Progenitor cell of endocrine pancreas (in vitro differentiated cells): Measurements from ENCODE around the gene SIRT3. TPM values are rescaled to one million over a fixed set of nuclear protein-coding genes. Genes with fewer than 3 reads are reported as not detected.
A peak's percentile ranks its signal among the peaks of the same experiment; 100 is the strongest.
"Not testable (repeated sequence)": the region's sequence is repeated elsewhere in the genome, so short reads cannot be mapped to it uniquely, and the experiment has no call there.

Experiments used
- DNase-seq: peaks from one replicate; pipeline ENCODE4 v3.0.0; 2021; ENCODE audit warnings: low spot score; ENCODE audit not compliant: unreplicated experiment
- H3K27ac Mint-ChIP-seq: 2 replicates; pipeline ENCODE4 v1.8.0; 2021; ENCODE audit warnings: mild to moderate bottlenecking, moderate library complexity, mixed read lengths
- H3K27me3 Mint-ChIP-seq: 2 replicates; pipeline ENCODE4 v1.8.0; 2021; ENCODE audit warnings: mixed read lengths
- H3K36me3 Mint-ChIP-seq: 2 replicates; pipeline ENCODE4 v1.8.0; 2022; ENCODE audit warnings: mixed read lengths; ENCODE audit not compliant: insufficient read depth
- H3K4me1 Mint-ChIP-seq: 2 replicates; pipeline ENCODE4 v1.8.0; 2021; ENCODE audit warnings: low read depth, mixed read lengths
- H3K4me3 Mint-ChIP-seq: 2 replicates; pipeline ENCODE4 v1.8.0; 2021; ENCODE audit warnings: low read depth, mild to moderate bottlenecking, moderate library complexity, mixed read lengths
- H3K9me3 Mint-ChIP-seq: 2 replicates; pipeline ENCODE4 v1.8.0; 2021; ENCODE audit warnings: low read depth, mixed read lengths
- CTCF ChIP-seq: fragments of 200-600 bp; sonication (generic); IDR thresholded peaks from one replicate; pipeline ENCODE4 v1.5.0; 2021; ENCODE audit warnings: antibody characterized with exemption, mild to moderate bottlenecking; ENCODE audit not compliant: unreplicated experiment
- total RNA-seq: library from RNA; stranded (reverse); gene quantifications from 2 replicates; pipeline ENCODE4 v1.2.1, GENCODE V29; 2021

Gene SIRT3
- total RNA-seq, 1 donor from 2014 or later = 27.0 TPM

GRCh38 chr11:191490-192478 lies 44.4 kb downstream of the SIRT3 start:
- H3K27ac Mint-ChIP-seq, H3K4me3 Mint-ChIP-seq, H3K9me3 Mint-ChIP-seq, DNase-seq, H3K4me1 Mint-ChIP-seq, H3K27me3 Mint-ChIP-seq, H3K36me3 Mint-ChIP-seq: not testable (repeated sequence)
- TF ChIP-seq CTCF = peak; percentile 34

DNA sequence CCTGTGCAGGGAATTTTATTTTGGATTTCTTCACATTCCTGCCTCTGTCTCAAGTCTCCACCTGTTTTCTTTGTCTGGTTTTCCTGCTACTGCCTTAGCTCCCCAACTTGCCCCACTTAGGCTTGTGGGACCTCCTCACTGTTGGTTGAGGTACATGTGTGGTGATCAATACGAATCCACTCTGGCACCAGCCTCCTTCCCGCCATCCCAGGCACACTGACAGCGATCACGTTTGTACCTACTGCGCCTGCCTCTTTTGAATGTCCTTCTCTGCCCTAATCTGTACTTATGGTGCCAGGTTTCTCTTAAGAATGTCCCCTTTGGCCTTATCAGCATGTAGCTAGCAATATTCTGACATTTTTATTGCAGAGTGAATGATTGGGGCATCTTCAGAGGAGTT lies 45.6 kb downstream of the SIRT3 start:
- H3K4me3 Mint-ChIP-seq, H3K27me3 Mint-ChIP-seq, DNase-seq, H3K36me3 Mint-ChIP-seq, H3K27ac Mint-ChIP-seq, H3K4me1 Mint-ChIP-seq, H3K9me3 Mint-ChIP-seq: not testable (repeated sequence)

DNA sequence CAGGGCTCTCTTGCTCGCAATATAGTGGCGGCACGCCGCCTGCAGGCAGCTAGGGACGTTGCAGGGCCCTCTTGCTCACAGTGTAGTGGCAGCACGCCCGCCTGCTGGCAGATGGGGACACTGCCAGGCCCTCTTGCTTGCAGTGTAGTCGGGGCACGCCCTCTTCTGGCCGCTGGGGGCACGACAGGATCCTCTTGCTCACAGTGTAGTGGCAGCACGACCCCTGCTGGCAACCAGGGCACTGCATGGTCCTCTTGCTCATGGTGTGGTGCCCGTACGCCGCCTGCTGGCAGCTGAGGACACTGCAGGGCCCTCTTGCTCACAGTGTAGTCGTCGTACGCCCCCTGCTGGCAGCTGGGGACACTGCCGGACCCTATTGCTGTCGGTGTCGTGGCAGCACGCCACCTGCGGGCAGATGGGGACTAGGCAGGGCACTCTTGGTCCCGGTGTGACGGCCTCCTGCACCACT lies 46.3 kb downstream of the SIRT3 start:
- H3K27me3 Mint-ChIP-seq, H3K9me3 Mint-ChIP-seq, H3K4me3 Mint-ChIP-seq, DNase-seq, H3K27ac Mint-ChIP-seq, H3K4me1 Mint-ChIP-seq, H3K36me3 Mint-ChIP-seq: not testable (repeated sequence)
- peak; percentile 10 for TF ChIP-seq CTCF

DNA sequence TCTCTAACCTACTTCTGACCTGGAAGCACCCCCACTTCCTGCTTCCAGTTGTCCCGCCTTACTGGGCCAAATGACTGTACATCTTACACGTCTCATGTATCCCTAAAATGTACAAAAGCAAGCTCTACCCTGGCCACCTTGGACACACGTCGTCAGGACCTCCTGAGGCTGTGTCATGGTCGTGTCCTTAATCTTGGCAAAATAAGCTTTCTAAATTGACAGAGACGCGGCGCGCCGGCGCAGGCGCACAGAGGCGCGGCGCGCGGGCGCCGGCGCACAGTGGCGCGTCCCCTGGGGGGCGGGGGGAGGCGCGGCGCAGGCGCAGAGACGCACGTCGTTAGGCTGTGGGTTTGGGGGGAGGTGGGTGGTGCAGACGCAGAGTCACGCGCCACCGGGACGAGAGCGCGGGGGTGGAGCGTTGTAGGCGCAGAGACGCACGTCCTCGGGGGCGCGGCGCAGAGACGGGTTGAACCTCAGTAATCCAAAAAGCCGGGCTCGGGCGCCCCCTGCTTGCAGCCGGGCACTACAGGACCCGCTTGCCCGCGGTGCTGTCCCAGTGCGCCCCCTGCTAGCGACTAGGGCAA lies 46.9 kb downstream of the SIRT3 start:
- H3K4me3 Mint-ChIP-seq, H3K27me3 Mint-ChIP-seq, DNase-seq, H3K27ac Mint-ChIP-seq, H3K36me3 Mint-ChIP-seq, H3K4me1 Mint-ChIP-seq, H3K9me3 Mint-ChIP-seq: not testable (repeated sequence)

DNA sequence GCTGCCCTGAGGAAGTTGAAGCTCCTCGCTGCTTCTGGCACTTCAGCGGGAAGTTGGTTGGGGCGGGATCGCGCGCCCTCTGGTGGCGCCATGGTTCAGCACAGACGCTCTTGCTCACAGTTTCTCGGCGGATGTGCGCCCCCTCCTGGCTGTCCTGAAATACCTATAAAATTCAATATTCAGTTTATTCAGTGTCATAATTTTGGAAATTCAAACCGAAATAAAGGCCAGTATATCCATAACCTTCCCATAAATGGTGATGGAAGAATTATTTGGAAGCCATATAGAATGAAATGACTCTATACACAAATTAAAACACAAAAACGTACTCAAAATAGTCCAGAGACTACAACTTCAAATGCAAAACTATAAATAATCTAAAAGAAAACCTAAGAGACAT lies 55.9 kb downstream of the SIRT3 start:
- TF ChIP-seq CTCF = peak; percentile 26
- H3K36me3 Mint-ChIP-seq, H3K4me1 Mint-ChIP-seq, H3K27ac Mint-ChIP-seq, H3K27me3 Mint-ChIP-seq, DNase-seq, H3K9me3 Mint-ChIP-seq, H3K4me3 Mint-ChIP-seq: not testable (repeated sequence)

Other genes starting within 250 kb of the SIRT3 start
- gene SCGB1C1, start 43.3 kb downstream of the SIRT3 start, total RNA-seq = not detected in 2 replicates
- 46.9 and 49.6 TPM in 2 replicates for gene BET1L, start 28.9 kb downstream of the SIRT3 start, total RNA-seq
- 83.7 and 88.0 TPM in 2 replicates for gene RIC8A, start 28.6 kb downstream of the SIRT3 start, total RNA-seq
- 100 and 103 TPM in 2 replicates for gene PSMD13, start 634 bp upstream of the SIRT3 start, total RNA-seq
- not detected in 2 replicates for gene NLRP6, start 42.1 kb upstream of the SIRT3 start, total RNA-seq
- 67.0 and 74.7 TPM in 2 replicates for gene PGGHG, start 52.8 kb upstream of the SIRT3 start, total RNA-seq
- not detected in 2 replicates for gene IFITM5, start 63.2 kb upstream of the SIRT3 start, total RNA-seq
- gene IFITM2, start 71.5 kb upstream of the SIRT3 start, total RNA-seq = 33.2 and 33.5 TPM in 2 replicates
- 2.3 TPM in 2 replicates for gene IFITM1, start 77.7 kb upstream of the SIRT3 start, total RNA-seq
- 99.3 and 105 TPM in 2 replicates for gene IFITM3, start 84.5 kb upstream of the SIRT3 start, total RNA-seq
- gene B4GALNT4, start 133.2 kb upstream of the SIRT3 start, total RNA-seq = 277 and 294 TPM in 2 replicates
- gene PKP3, start 157.9 kb upstream of the SIRT3 start, total RNA-seq = 55.9 and 56.9 TPM in 2 replicates
- gene SIGIRR, start 178.7 kb upstream of the SIRT3 start, total RNA-seq = 111 and 117 TPM in 2 replicates
- 31.0 and 34.6 TPM in 2 replicates for gene ANO9, start 205.7 kb upstream of the SIRT3 start, total RNA-seq
- gene PTDSS2, start 213.9 kb upstream of the SIRT3 start, total RNA-seq = 48.2 and 50.4 TPM in 2 replicates